GM04504 (cell line): ENCODE results near the gene DLGAP4.

Experiments
- DNase-seq: peaks from one replicate; pipeline ENCODE4 v3.0.0-alpha.2; 2012; ENCODE audit warnings: low read depth

Gene DLGAP4

GRCh38 chr20:36353740-36354139 lies 47.6 kb downstream of the DLGAP4 start:
- DNase-seq, result no peak

- no peak for DNase-seq
Measured at GRCh38 chr20:36355469-36356171, 49.5 kb downstream of the DLGAP4 start.

- DNase-seq, result no peak
Measured at GRCh38 chr20:36359668-36360406, 53.7 kb downstream of the DLGAP4 start.

- DNase-seq, result no peak
Measured at GRCh38 chr20:36360429-36360828, 54.3 kb downstream of the DLGAP4 start.

GRCh38 chr20:36361406-36361805 lies 55.3 kb downstream of the DLGAP4 start:
- no peak for DNase-seq

- no peak for DNase-seq
Measured at GRCh38 chr20:36362261-36362660, 56.1 kb downstream of the DLGAP4 start.

GRCh38 chr20:36362978-36363713 lies 57.0 kb downstream of the DLGAP4 start:
- DNase-seq, result no peak

GRCh38 chr20:36364506-36364905 lies 58.4 kb downstream of the DLGAP4 start:
- no peak for DNase-seq

GRCh38 chr20:36366623-36367369 lies 60.7 kb downstream of the DLGAP4 start:
- no peak for DNase-seq

- no peak for DNase-seq
Measured at GRCh38 chr20:36367370-36367745, 61.2 kb downstream of the DLGAP4 start.

GRCh38 chr20:36367907-36368799 lies 62.0 kb downstream of the DLGAP4 start:
- no peak for DNase-seq

GRCh38 chr20:36368869-36369268 lies 62.7 kb downstream of the DLGAP4 start:
- no peak for DNase-seq

- DNase-seq, result no peak
Measured at GRCh38 chr20:36369739-36370138, 63.6 kb downstream of the DLGAP4 start.

GRCh38 chr20:36370991-36371790 lies 65.1 kb downstream of the DLGAP4 start:
- no peak for DNase-seq

- no peak for DNase-seq
Measured at GRCh38 chr20:36372666-36373065, 66.5 kb downstream of the DLGAP4 start.

- DNase-seq, result no peak
Measured at GRCh38 chr20:36373089-36373488, 67.0 kb downstream of the DLGAP4 start.

GRCh38 chr20:36374995-36375394 lies 68.9 kb downstream of the DLGAP4 start:
- no peak for DNase-seq

GRCh38 chr20:36377348-36378326 lies 71.5 kb downstream of the DLGAP4 start:
- DNase-seq, result no peak

- DNase-seq, result no peak
Measured at GRCh38 chr20:36378686-36379085, 72.5 kb downstream of the DLGAP4 start.
